SK-N-SH treated with all-trans-retinoic acid at 6 μM for 48 hours (cell line): ENCODE data around the gene RBM38.

Source experiments
- ATAC-seq: fragments of 200-7000 bp; cut with Tn5 transposase; 3 replicates; pipeline ENCODE4 v1.9.1; 2020; ENCODE audit warnings: mild to moderate bottlenecking, moderate library complexity
- ARNTL ChIP-seq: fragments of 450-650 bp; formaldehyde crosslinking; IDR thresholded peaks from 2 replicates; pipeline ENCODE4 v1.5.0; 2020; ENCODE audit warnings: low read depth, mild to moderate bottlenecking, moderate library complexity, borderline replicate concordance
- BACH2 ChIP-seq: fragments of 250-450 bp; sonication (Bioruptor Pico); IDR thresholded peaks from 2 replicates; pipeline ENCODE4 v1.9.0; 2021; ENCODE audit warnings: mild to moderate bottlenecking, borderline replicate concordance
- CREB5 ChIP-seq: fragments of 250-450 bp; sonication (Bioruptor Pico); IDR thresholded peaks from 2 replicates; pipeline ENCODE4 v1.5.1; 2020; ENCODE audit warnings: low read depth, mild to moderate bottlenecking, moderate library complexity
- CSDC2 ChIP-seq: fragments of 250-450 bp; sonication (Bioruptor Pico); IDR thresholded peaks from 2 replicates; pipeline ENCODE4 v1.5.0; 2020; ENCODE audit warnings: mild to moderate bottlenecking, moderate library complexity
- ESRRG ChIP-seq: fragments of 250-450 bp; sonication (Bioruptor Pico); IDR thresholded peaks from 2 replicates; pipeline ENCODE4 v1.6.1; 2021; ENCODE audit warnings: mild to moderate bottlenecking
- GLIS3 ChIP-seq: fragments of 250-450 bp; sonication (Bioruptor Pico); IDR thresholded peaks from 2 replicates; pipeline ENCODE4 v1.5.0; 2020; ENCODE audit warnings: mild to moderate bottlenecking, moderate library complexity
- ISL1 ChIP-seq: fragments of 250-450 bp; sonication (Bioruptor Pico); IDR thresholded peaks from 2 replicates; pipeline ENCODE4 v2.1.2; 2022; ENCODE audit warnings: mild to moderate bottlenecking, moderate library complexity
- PATZ1 ChIP-seq: fragments of 250-450 bp; sonication (Bioruptor Pico); IDR thresholded peaks from 2 replicates; pipeline ENCODE4 v1.8.0; 2020; ENCODE audit warnings: mild to moderate bottlenecking, moderate library complexity, borderline replicate concordance
- POU6F1 ChIP-seq: fragments of 250-450 bp; sonication (Bioruptor Pico); IDR thresholded peaks from 2 replicates; pipeline ENCODE4 v1.8.0; 2021; ENCODE audit warnings: low read depth, mild to moderate bottlenecking, moderate library complexity, borderline replicate concordance
- SNAI2 ChIP-seq: fragments of 250-450 bp; sonication (Bioruptor Pico); IDR thresholded peaks from 2 replicates; pipeline ENCODE4 v1.5.0; 2020; ENCODE audit warnings: mild to moderate bottlenecking, moderate library complexity
- TCF4 ChIP-seq: fragments of 250-450 bp; sonication (Bioruptor Pico); IDR thresholded peaks from 2 replicates; pipeline ENCODE4 v1.8.0; 2021; ENCODE audit warnings: mild to moderate bottlenecking, moderate library complexity, borderline replicate concordance
- TOX ChIP-seq: fragments of 250-450 bp; sonication (Bioruptor Pico); IDR thresholded peaks from 2 replicates; pipeline ENCODE4 v1.8.0; 2021; ENCODE audit warnings: mild to moderate bottlenecking, moderate library complexity, borderline replicate concordance
- TSHZ2 ChIP-seq: fragments of 250-450 bp; sonication (Bioruptor Pico); IDR thresholded peaks from 2 replicates; pipeline ENCODE4 v1.5.0; 2020; ENCODE audit warnings: mild to moderate bottlenecking, moderate library complexity
- ZC3H10 ChIP-seq: fragments of 250-450 bp; sonication (Bioruptor Pico); IDR thresholded peaks from 2 replicates; pipeline ENCODE4 v1.5.1; 2021; ENCODE audit warnings: mild to moderate bottlenecking, moderate library complexity
- ZNF565 ChIP-seq: fragments of 450-650 bp; formaldehyde crosslinking; conservative IDR thresholded peaks from 2 replicates; pipeline ENCODE4 v1.5.0; 2020; ENCODE audit warnings: low read depth, mild to moderate bottlenecking, moderate library complexity
- ZNF70 ChIP-seq: fragments of 450-650 bp; formaldehyde crosslinking; IDR thresholded peaks from 2 replicates; pipeline ENCODE4 v1.5.0; 2020; ENCODE audit warnings: mild to moderate bottlenecking, moderate library complexity
- ZNF8 ChIP-seq: fragments of 450-650 bp; formaldehyde crosslinking; IDR thresholded peaks from 2 replicates; pipeline ENCODE4 v1.5.0; 2020; ENCODE audit warnings: mild to moderate bottlenecking, moderate library complexity

Gene RBM38

GRCh38 chr20:57442888-57443239, 51.7 kb downstream of the RBM38 start (continued):
- TF ChIP-seq TSHZ2 (CRISPR knock-in tag) = no peak
- TF ChIP-seq GLIS3 = no peak
- no peak for TF ChIP-seq TOX (CRISPR knock-in tag)
- TF ChIP-seq ZC3H10 = no peak
- TF ChIP-seq CSDC2 (CRISPR knock-in tag) = no peak

GRCh38 chr20:57443349-57444265, 52.4 kb downstream of the RBM38 start:
- no peak for TF ChIP-seq SNAI2
- no peak for TF ChIP-seq ZNF8 (CRISPR knock-in tag)
- no peak for TF ChIP-seq ISL1 (CRISPR knock-in tag)
- no peak for TF ChIP-seq TSHZ2 (CRISPR knock-in tag)
- no peak for TF ChIP-seq TOX (CRISPR knock-in tag)
- TF ChIP-seq ZNF70 = no peak
- TF ChIP-seq BACH2 (CRISPR knock-in tag) = no peak
- TF ChIP-seq GLIS3 = no peak
- TF ChIP-seq TCF4 (CRISPR knock-in tag) = no peak
- TF ChIP-seq ARNTL = no peak
- TF ChIP-seq, all 23 proteins: peak for 0
- no peak for ATAC-seq

- ATAC-seq = no peak
- TF ChIP-seq PATZ1 = no peak
- no peak for TF ChIP-seq CREB5
- TF ChIP-seq TCF4 (CRISPR knock-in tag) = no peak
- TF ChIP-seq TSHZ2 (CRISPR knock-in tag) = no peak
- no peak for TF ChIP-seq POU6F1 (CRISPR knock-in tag)
- no peak for TF ChIP-seq CSDC2 (CRISPR knock-in tag)
- TF ChIP-seq ZNF565 = no peak
- TF ChIP-seq ESRRG = no peak
- TF ChIP-seq ZC3H10 = no peak
- no peak for TF ChIP-seq SNAI2
- TF ChIP-seq GLIS3 = no peak
Observed at GRCh38 chr20:57444394-57445048, 53.3 kb downstream of the RBM38 start.
